GM19099 (cell line): Measurements from ENCODE around the gene CCDC171.

Experiments used
- POLR2A ChIP-seq: IDR thresholded peaks from 3 replicates; pipeline ENCODE4 v1.6.1; 2011; ENCODE audit warnings: low read depth; ENCODE audit not compliant: insufficient read length; ENCODE audit errors: extremely low read depth

The CCDC171 gene

DNA sequence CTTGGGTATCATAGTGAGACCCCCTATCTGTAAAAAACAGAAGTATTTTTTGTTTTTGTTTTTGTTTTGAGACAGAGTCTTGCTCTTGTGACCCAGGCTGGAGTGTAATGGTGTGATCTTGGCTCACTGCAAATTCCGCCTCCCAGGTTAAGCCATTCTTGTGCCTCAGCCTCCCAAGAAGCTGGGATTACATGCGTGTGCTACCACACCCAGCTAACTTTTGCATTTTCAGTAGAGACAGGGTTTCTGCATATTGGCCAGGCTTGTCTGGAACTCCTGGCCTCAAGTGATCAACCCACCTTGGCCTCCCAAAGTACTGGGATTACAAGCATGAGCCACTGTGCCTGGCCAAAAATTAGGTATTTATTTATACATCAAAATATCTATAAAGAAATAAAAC lies 10.2 kb upstream of the CCDC171 start:
- no peak for TF ChIP-seq POLR2A

- no peak for TF ChIP-seq POLR2A
Observed at GRCh38 chr9:15543047-15543813, 9.6 kb upstream of the CCDC171 start.

DNA sequence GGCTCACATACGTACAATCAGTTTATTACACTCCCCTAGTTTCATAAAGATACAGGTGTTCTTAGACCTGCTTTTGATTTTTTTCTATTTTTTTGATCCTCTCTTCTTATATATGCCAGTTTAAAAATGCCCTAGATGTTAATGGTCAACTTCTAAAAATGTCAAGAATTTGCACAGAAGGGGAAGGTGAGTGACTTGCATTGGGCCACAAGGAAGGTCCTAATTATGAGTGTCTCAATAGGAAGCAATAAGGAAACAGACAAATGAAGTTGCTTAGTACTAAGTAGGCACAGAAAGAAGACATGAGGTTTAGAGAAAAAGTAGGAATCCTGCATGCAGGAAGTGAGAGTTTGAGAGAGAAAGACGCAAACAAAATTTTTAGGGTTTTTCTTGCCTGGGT lies 3.2 kb upstream of the CCDC171 start:
- TF ChIP-seq POLR2A, result no peak

GRCh38 chr9:15553528-15553898 lies 670 bp downstream of the CCDC171 start:
- no peak for TF ChIP-seq POLR2A

DNA sequence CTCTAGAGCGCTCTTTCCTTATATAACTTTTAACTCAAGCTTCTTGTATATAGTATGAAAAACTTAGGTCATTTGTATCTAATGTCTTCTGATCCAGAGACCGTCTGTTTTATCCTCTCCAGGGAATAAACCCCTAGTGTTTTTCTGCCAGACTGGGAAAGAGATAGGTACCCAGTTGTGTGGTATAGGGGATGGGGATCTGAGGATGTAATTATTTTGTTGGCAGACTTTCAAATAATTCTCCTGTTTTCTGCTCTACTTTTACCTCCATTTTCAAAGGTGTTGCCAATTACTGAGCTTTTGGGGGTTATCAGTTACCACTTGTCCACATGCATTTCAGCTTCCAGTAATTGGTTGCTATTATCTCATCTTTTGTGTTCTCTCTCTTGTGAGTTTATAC lies 17.9 kb downstream of the CCDC171 start:
- TF ChIP-seq POLR2A, result no peak

GRCh38 chr9:15572200-15572770 lies 19.4 kb downstream of the CCDC171 start:
- no peak for TF ChIP-seq POLR2A

DNA sequence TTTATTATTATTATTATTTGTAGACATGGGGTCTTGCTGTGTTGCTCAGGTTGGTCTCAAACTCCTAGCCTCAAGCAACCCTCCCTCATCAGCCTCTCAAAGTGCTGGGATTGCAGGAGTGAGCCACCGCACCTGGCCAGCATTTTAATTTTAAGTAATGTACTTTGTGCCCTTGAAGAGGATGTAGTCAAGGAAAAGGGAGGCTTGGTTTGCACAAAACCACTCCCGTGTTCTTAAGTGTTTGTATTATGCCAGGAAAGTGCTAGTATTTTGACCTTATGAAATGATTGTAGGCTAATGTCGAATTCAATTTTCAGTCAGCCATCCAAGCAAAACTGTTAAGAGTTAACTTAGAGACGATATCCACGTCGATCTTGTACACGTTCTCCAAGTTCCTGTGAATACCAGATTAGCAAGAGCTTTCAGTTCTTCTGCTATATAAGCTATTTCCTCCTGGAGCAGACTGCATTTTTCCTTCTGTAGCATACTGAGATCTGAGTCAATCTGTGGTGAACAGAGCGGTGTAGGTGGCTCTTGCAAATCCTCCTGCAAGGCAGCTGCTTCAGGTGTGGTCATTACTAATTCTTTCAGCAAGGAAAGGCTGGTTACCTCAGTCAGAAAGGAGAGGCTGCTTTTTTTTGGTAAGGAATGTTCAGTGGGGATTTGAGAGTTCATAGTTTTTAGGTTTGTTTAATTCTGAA lies 23.7 kb downstream of the CCDC171 start:
- TF ChIP-seq POLR2A, result no peak

GRCh38 chr9:15578714-15579113 lies 25.9 kb downstream of the CCDC171 start:
- no peak for TF ChIP-seq POLR2A

GRCh38 chr9:15584379-15584778 lies 31.5 kb downstream of the CCDC171 start:
- TF ChIP-seq POLR2A, result no peak

DNA sequence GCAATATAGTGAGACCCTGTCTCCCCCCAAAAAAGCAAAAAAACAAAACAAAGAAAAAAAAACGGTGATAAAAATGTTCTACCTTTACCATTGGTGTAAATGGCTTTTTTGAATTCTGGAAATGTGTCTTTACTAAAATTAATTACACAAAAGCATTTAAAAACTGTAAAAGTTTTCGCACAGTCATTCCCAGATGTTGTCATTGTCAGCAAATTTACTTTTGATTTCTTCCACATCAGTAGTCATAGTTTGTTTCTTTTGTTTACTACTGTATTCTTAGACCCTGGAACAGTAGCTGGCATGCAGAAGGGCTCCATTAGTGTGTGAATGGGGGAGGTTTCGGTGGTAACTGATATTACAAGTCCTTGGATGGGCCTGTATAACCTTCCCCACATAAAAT lies 39.5 kb downstream of the CCDC171 start:
- no peak for TF ChIP-seq POLR2A

DNA sequence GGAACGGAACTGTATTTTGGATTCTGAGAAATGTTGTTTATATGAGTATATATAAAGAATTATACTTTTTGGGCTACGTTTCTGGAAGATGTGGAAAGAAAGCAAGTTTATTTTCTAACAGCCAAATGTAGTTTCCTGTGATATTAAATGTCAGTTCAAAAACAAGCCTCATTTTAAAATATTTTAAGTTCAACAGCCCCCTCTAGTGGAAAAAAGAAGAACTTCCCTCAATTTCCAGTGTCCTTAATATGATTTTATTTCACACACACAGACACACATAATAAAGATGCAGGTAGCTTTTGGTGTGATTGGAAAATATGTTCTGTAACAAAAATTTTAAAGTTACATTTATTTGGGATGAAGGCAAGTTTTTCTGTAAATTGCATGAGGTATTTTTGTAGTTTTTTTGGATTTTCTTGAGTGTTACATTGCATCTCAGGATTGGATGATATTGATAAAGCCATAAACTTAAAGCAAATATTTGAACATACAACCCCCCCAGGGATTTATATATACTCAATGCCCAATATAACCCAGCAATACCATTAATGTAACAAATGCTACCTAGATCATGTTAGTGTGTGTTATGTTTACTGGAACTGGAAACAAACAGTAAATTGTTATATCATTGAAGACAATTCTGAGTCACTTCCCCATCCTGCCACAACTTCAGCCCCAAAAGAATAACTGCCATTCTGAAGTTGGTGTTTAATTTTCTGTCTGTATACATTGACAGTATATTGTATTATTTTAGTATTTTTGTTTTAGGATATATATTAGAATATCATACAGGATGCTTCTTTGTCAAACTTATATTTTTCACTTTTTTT lies 54.0 kb downstream of the CCDC171 start:
- TF ChIP-seq POLR2A, result no peak

DNA sequence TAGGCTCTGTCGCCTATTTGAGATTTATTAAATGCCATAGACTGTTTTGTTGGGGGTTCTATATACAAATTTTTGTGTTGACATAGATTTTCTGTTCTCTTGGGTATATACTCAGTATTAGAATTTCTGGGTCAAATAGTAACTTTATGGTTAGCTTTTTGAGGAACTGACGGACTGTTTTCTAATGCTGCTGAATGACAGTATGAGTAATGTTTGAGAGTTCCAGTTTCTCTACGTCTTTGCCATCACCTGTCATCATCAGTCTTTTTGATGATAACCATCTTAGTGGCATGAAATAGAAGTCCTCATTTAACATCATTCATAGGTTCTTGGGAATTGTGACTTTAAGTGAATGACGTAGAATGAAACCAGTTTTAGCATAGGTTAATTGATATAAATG lies 60.1 kb downstream of the CCDC171 start:
- no peak for TF ChIP-seq POLR2A

DNA sequence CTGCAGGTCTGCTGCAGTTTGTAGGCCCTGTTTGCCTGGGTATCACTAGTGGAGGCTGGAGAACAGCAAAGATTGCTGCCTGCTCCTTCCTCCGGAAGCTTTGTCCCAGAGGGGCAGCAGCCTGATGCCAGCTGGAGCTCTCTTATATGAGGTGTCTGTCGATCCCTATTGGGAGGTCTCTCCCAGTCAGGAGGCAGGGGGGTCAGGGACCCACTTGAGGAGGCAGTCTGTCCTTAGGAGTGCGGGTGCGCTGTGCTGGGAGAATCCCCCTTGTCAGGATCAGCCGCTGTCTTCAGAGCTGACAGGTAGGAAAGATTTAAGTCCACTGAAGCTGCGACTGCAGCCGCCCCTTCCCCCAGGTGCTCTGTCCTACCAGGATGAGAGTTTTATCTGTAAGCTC lies 64.9 kb downstream of the CCDC171 start:
- TF ChIP-seq POLR2A, result no peak

GRCh38 chr9:15618540-15619331 lies 65.9 kb downstream of the CCDC171 start:
- TF ChIP-seq POLR2A, result no peak
